ENCODE results near the gene SPAG17.

Gene SPAG17

DNA sequence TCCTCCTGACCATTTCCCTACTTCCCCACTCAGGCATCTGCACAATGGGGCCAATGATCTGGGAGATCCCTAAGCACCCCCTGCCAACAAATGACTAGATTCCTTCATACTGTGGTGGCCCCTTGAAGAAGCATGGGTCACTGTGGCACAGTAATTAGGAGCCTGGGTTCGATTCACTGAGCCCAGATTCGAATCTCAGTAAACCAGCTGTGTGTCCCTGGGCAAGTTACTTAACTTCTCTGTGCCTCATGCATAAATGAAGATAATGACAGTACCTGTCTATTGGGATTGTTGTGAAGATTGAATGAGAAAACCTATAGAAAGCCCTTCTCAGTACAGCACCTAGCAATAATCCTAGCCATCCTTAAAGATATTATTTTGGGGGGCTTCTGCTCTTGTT, 27.5 kb downstream of the SPAG17 start:
- no peaks in the 10 kb centered on the region for H3F3A ChIP-seq (ENCODE audit: control insufficient read depth, insufficient read depth)
- H3K9me3 ChIP-seq (ENCODE audit: control insufficient read depth, insufficient read depth, low read length) = no peaks in the 10 kb centered on the region
- no peaks in the 10 kb centered on the region for H4K20me1 ChIP-seq (ENCODE audit: control insufficient read depth, insufficient read depth, low read depth, low read length)
- H3K79me2 ChIP-seq (ENCODE audit: control insufficient read depth, low read length) = no peaks in the 10 kb centered on the region
- no peaks in the 10 kb centered on the region for H3K4me1 ChIP-seq (ENCODE audit: control insufficient read depth, low read length)
- H3K4me2 ChIP-seq (ENCODE audit: low read length) = no peak overlapping the region
- no peak for TF ChIP-seq EZH2phosphoT487 (IDR thresholded peaks at IDR 0.05; ENCODE audit: borderline replicate concordance, low read length)
- TF ChIP-seq, protein P1, sequence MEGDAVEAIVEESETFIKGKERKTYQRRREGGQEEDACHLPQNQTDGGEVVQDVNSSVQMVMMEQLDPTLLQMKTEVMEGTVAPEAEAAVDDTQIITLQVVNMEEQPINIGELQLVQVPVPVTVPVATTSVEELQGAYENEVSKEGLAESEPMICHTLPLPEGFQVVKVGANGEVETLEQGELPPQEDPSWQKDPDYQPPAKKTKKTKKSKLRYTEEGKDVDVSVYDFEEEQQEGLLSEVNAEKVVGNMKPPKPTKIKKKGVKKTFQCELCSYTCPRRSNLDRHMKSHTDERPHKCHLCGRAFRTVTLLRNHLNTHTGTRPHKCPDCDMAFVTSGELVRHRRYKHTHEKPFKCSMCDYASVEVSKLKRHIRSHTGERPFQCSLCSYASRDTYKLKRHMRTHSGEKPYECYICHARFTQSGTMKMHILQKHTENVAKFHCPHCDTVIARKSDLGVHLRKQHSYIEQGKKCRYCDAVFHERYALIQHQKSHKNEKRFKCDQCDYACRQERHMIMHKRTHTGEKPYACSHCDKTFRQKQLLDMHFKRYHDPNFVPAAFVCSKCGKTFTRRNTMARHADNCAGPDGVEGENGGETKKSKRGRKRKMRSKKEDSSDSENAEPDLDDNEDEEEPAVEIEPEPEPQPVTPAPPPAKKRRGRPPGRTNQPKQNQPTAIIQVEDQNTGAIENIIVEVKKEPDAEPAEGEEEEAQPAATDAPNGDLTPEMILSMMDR (IDR thresholded peaks at IDR 0.05; ENCODE audit: low read depth, low read length, poor library complexity, severe bottlenecking) = no peak
- H3K9me2 ChIP-seq (replicated peaks; ENCODE audit: control insufficient read depth, low read length) = no peaks in the 10 kb centered on the region
- no peak overlapping the region for H3K27ac ChIP-seq (ENCODE audit: low read depth, low read length)
- H3K4me3 ChIP-seq (ENCODE audit: low read length) = no peak overlapping the region
- no peaks in the 10 kb centered on the region for H3K27me3 ChIP-seq (ENCODE audit: control insufficient read depth, low read length)
- H3K36me3 ChIP-seq (ENCODE audit: control insufficient read depth, low read length) = no peaks in the 10 kb centered on the region

DNA sequence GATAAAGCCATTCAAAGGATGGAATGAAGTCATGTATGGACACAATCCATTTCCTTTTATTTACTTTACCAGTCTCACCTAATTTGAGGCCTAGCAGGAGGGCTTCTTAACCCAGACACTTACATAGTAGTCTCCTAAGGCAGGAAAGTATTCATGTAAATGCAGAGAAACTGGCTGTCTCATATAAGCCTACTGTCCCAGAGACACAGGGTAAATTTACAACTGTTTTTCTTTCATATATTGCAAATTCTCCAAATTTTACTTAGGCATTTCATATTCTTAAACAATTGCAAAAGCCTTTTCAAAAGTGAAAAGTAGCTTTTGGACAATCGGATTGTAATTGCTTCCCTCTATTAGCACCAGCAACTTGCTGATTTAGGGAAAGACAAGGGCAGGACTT, 29.9 kb downstream of the SPAG17 start:
- Histone ChIP-seq H3K4me2 (ENCODE audit: low read length) (no peak overlapping the region), H3K36me3 (ENCODE audit: control insufficient read depth, low read length) (no peaks in the 10 kb centered on the region), H3K27ac (ENCODE audit: low read depth, low read length) (no peak overlapping the region), H3K27me3 (ENCODE audit: control insufficient read depth, low read length) (no peaks in the 10 kb centered on the region), H3K4me1 (ENCODE audit: control insufficient read depth, low read length) (no peaks in the 10 kb centered on the region), H3K9me3 (ENCODE audit: control insufficient read depth, insufficient read depth, low read length) (no peaks in the 10 kb centered on the region), H3K4me3 (ENCODE audit: low read length) (no peak overlapping the region), H3F3A (ENCODE audit: control insufficient read depth, insufficient read depth) (no peaks in the 10 kb centered on the region), H3K79me2 (ENCODE audit: control insufficient read depth, low read length) (no peaks in the 10 kb centered on the region), H4K20me1 (ENCODE audit: control insufficient read depth, insufficient read depth, low read depth, low read length) (no peaks in the 10 kb centered on the region), H3K9me2 (replicated peaks; ENCODE audit: control insufficient read depth, low read length) (no peaks in the 10 kb centered on the region)
- no peak for TF ChIP-seq EZH2phosphoT487 (IDR thresholded peaks at IDR 0.05; ENCODE audit: borderline replicate concordance, low read length)
- TF ChIP-seq, protein P1 (IDR thresholded peaks at IDR 0.05; ENCODE audit: low read depth, low read length, poor library complexity, severe bottlenecking) = no peak

DNA sequence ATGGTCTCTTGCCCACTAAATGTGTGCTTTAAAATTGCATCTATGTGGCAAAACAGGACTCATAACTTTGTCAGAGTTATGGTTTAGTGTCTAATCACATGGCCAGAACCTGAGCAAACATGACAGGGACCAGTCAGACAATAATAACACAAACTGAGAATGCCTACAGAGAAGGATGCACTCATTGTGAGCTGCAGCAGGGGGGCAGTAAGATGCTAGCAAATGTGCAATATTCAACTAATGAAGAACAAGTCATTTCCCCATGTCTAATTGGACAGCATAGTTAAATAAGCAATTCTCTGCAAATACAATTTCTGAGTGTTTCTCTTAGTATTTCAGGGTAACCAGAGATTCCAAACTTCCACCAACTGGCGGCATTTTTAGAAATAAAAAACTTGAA, 30.8 kb downstream of the SPAG17 start:
- H3K27me3 ChIP-seq (ENCODE audit: control insufficient read depth, low read length) = no peaks in the 10 kb centered on the region
- no peaks in the 10 kb centered on the region for H4K20me1 ChIP-seq (ENCODE audit: control insufficient read depth, insufficient read depth, low read depth, low read length)
- no peak overlapping the region for H3K27ac ChIP-seq (ENCODE audit: low read depth, low read length)
- H3K9me3 ChIP-seq (ENCODE audit: control insufficient read depth, insufficient read depth, low read length) = no peaks in the 10 kb centered on the region
- no peak overlapping the region for H3K4me3 ChIP-seq (ENCODE audit: low read length)
- no peaks in the 10 kb centered on the region for H3F3A ChIP-seq (ENCODE audit: control insufficient read depth, insufficient read depth)
- no peaks in the 10 kb centered on the region for H3K9me2 ChIP-seq (replicated peaks; ENCODE audit: control insufficient read depth, low read length)
- no peaks in the 10 kb centered on the region for H3K4me1 ChIP-seq (ENCODE audit: control insufficient read depth, low read length)
- H3K36me3 ChIP-seq (ENCODE audit: control insufficient read depth, low read length) = no peaks in the 10 kb centered on the region
- H3K4me2 ChIP-seq (ENCODE audit: low read length) = no peak overlapping the region
- no peaks in the 10 kb centered on the region for H3K79me2 ChIP-seq (ENCODE audit: control insufficient read depth, low read length)
- no peak for TF ChIP-seq EZH2phosphoT487 (IDR thresholded peaks at IDR 0.05; ENCODE audit: borderline replicate concordance, low read length)
- TF ChIP-seq, protein P1 (IDR thresholded peaks at IDR 0.05; ENCODE audit: low read depth, low read length, poor library complexity, severe bottlenecking) = peak; percentile 40

Measured in DOHH2 (cell line).